ENCODE measurements around the gene ELF2. TPM values are rescaled to one million over a fixed set of nuclear protein-coding genes. Genes with fewer than 3 reads are reported as not detected.

ELF2 gene
- total and polyA plus RNA-seq, 2 of the 8 experiments (the other 6 are each of a cell fraction or from before 2014, with no cell fraction given): 21.1 to 44.3 TPM

DNA sequence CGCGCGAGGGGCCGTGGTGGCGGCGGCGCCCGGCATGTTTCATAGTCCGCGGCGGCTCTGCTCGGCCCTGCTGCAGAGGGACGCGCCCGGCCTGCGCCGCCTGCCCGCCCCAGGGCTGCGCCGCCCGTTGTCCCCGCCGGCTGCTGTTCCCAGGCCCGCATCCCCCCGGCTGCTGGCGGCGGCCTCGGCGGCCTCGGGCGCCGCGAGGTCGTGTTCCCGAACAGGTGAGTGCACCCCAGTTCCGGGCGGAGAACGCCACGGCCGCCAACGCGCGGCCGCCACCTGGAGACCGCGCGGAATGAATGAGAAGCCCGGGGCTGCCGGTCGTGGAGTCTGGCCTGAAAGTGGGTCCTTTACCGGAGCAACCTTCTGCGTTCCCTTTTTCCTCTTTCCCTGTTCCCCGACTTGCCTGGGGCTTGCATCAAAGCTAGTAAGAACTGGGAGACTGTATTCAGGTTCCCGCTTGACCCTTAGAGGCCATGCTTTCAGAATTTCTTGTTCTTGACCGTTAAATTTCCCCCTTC, 161.0 kb downstream of the ELF2 start (continued):
- peak; percentile 11 for TF ChIP-seq TAF7 (optimal IDR thresholded peaks at IDR 0.05; ENCODE audit: borderline replicate concordance, low read depth, low read length)
- TF ChIP-seq BRCA1 (IDR thresholded peaks at IDR 0.05; ENCODE audit: low read depth, low read length): no peak
- TF ChIP-seq EP300 (IDR thresholded peaks at IDR 0.05; ENCODE audit: borderline replicate concordance in 1 of 2, low read depth in 2 of 2, low read length in 2 of 2): no peak
